KG1 (cell line): ENCODE data around the gene EPHA6.

Experiments used
- DNase-seq: peaks from one replicate; lab custom pipeline; 2025; lab: John Stamatoyannopoulos, UW

Gene EPHA6

DNA sequence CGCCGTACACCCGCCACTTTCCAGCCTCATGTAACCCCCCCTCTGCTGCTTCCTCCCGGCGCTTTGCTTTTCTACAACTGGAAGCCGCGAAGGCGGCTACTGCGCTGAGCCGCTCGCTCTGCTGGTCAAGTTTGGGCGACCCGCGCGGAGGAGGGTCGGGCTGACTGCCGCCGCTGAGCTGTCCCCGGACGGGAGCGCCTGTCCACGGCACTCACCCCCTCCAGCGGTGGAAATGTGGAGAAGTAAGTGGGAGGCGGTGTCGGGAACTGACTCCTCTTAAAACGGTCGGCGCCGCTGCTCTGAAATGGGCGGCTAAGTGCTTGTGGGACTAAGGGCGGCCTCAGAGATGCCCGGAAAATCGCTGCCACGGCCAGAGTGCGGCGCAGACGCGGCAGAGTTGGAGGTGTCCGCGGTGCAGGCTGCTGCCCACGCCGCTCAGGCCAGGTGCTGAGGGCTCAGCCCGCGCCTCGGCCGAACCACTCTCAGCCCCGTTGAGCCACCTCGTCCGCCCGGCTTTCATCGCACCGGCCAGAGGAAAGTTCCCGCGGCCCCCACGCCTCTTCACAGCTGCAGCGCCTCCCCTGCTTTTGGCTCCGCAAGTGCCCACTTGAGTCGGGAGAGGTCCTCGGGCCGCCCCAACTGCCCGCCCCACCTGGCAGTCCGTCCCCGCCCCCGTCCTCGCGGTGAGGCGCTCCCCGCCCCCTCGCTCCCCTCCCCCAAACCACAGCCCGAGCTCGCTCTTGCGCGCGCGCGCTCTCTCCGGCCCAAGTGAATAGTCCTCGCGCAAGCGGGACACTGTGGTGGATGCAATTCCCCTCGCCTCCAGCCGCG lies at the start of gene EPHA6:
TSS of gene EPHA6 (plus strand) at position 775 of the 831 bp plus-strand sequence.
- peak; percentile 5 for DNase-seq

DNA sequence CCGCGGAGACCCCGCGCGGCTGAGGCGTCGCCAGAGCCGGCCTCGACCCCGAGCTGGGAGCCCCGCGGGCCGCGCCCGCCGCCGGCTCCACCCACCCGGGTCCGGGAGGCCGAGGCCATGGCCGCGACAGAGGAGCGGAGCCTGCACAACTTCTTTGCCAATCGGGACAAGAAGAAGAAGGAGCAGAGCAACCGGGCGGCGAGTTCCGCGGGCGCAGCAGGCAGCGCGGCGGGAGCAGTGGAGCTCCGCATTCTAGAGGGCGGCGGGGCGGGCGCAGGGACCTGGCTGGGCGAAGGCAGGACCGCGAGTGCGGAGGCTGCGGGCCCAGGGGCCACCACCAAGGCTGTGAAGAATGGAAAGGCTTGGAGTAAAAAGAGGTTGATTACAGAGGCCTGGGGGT lies 37.6 kb upstream of the EPHA6 start:
- DNase-seq: no peak

DNA sequence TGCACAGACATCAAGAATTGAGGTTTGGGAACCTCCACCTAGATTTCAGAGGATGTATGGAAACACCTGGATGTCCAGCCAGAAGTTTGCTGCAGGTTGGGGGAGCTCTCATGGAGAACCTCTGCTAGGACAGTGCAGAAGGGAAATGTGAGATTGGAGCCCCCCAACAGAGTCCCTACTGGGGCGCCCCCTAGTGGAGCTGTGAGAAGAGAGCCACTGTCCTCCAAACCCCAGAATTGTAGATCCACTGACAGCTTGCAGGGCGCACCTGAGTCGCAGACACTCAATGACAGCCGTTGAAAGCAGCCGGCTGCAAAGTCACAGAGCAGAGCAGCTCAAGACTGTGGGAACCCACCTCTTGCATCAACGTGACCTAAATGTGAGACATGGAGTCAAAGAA lies 34.6 kb upstream of the EPHA6 start:
- no peak for DNase-seq

DNA sequence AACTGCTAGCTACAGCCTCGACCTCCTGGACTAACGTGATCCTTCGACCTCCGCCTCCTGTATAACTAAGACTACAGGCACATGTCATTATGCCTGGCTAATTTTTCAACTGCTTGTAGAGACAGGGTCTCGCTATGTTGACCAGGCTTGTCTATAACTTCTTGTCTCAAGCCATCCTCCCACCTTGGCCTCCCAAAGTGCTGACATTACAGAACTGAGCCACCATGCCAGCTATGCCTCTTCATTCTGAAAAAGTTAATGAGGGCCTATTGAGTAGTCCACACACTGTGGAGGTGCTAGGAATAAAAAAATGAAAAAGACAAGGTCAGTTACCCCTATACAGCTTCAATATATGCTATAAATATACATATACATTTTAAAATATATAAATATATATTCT lies 18.3 kb upstream of the EPHA6 start:
- no peak for DNase-seq

DNA sequence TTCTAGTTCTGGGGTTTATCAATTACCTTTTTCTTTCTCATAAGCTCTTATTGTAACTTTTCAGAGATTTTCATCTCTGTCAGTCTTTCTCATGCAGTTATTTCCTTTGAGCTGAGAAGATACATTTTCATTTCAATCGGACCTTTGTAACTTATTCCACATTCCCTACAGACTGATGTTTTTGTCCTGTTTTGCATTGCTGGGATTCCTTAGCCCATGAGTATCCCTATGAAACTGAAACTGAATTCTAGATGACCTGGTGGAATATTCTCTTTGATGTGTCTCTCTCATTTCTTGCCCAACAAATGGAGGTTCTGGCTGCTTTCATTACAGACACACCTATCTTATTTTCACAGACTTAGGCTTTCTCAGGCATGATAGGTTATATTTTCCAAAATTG lies 10.5 kb upstream of the EPHA6 start:
- DNase-seq: no peak

DNA sequence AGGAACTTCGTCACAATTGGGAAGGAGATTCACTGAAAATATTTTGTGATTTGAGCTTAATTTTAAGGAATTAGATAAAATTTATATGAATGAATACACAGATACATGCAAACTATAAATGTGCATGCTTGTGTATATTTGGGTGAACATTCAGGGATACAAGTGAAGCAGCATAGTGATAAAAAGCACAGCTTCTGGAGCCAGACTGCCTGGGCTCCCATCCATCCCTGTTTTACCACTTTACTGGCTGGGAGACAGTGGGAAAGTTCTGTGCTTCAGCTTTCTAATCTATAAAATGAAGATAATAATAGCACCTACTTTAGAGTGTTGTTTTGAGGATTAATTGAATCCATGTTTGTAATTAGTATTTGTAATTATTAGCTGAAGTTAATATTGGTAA lies 8.1 kb upstream of the EPHA6 start:
- DNase-seq: no peak

DNA sequence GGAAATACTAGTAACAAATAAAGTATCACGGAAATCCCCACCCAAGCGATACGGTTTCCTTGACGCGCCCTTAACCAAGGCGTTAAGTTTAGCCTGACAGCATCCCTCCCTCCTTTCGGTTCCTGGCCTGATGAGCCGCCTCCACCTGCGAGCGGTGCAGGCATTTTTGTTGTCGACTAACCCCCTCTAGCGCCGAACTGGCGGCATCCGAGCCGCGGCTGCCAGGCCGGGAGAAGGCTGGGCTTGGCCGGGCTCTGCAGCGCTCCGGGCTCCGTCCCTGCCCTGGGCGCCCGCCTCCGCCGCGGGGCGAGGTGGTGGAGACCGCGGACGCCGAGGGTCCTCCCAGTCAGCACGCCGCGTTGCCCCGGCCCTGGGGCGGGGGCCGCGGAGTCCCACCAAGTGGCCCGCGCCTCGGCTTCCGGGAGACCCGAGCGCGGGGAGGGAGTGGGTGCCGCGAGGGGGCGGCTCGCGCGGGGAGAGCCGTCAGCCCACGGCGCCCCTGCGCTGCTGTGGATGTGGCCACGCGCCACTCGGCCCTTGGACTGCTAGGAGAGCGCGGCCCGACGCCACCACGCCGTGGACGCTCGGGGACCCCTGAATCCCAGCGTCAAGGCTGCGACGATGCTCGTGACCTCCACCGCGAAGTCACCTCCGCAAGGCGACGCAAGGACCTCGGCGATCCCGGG lies 1.1 kb upstream of the EPHA6 start:
- DNase-seq: peak; percentile 20

DNA sequence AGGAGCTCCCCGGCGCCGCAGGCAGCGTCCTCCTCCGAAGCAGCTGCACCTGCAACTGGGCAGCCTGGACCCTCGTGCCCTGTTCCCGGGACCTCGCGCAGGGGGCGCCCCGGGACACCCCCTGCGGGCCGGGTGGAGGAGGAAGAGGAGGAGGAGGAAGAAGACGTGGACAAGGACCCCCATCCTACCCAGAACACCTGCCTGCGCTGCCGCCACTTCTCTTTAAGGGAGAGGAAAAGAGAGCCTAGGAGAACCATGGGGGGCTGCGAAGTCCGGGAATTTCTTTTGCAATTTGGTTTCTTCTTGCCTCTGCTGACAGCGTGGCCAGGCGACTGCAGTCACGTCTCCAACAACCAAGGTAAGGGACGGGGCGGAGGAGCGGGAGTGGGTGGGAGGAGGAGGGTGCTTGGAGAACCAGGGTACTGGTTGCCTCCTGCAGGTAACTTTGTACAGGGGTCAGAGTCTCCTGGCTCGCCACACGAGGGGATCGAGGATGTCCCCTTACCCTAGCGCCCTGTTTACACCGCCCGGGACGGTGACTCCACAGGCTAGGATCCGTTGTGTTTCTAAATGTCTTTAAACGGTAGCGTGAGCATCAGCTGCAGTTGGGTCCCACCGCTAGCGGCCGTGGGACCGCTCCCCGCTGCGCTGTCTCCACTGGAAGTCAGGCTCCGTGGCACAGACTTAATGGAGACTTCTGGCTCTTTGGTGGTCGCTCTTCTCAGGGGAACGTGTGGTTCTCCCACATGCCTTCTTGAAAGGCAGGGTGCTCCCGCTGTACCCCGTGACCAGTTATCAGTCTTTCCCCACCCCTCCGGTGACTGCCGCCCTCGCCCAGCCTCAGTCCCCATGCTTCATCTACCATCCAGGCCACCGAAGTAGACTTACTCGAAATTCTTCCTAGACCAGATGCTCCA lies 515 bp downstream of the EPHA6 start:
- no peak for DNase-seq

DNA sequence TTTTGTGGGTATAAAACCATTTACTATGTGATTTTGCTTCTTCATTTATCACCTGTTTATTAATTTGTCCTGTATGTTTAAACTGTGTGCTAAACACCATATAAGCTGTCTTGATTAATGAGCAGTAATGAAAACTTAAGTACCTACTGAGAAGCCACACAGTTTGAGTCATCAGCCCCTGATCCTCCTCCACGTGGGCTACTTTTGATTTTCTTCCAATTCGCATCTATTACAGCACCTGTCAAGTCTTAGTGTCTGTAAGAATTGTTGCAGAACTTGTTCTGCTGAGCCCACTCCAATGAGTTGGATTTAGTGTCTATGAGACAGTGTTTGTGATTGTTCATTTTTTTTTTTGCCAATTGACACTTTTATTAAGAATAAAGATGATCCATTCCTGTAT lies 16.8 kb downstream of the EPHA6 start:
- no peak for DNase-seq

DNA sequence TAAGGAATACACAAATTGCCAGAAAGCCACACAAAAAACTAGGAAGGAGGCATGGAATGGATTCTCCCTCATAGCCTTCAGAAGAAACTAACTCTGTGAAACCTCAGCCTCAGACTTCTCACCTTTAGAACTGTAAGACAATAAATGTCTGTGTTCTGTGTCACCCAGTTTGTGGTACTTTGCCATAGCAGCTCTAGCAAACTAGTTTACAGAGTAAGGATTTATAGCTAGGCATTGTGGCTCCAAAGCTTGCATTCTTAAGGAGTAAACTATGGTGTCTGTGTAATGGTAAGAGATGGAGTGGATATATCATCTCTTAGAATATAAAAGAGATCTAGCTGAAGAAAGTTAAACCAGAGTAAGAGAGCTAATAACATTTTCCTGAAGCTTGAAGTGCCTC lies 18.9 kb downstream of the EPHA6 start:
- DNase-seq: no peak

DNA sequence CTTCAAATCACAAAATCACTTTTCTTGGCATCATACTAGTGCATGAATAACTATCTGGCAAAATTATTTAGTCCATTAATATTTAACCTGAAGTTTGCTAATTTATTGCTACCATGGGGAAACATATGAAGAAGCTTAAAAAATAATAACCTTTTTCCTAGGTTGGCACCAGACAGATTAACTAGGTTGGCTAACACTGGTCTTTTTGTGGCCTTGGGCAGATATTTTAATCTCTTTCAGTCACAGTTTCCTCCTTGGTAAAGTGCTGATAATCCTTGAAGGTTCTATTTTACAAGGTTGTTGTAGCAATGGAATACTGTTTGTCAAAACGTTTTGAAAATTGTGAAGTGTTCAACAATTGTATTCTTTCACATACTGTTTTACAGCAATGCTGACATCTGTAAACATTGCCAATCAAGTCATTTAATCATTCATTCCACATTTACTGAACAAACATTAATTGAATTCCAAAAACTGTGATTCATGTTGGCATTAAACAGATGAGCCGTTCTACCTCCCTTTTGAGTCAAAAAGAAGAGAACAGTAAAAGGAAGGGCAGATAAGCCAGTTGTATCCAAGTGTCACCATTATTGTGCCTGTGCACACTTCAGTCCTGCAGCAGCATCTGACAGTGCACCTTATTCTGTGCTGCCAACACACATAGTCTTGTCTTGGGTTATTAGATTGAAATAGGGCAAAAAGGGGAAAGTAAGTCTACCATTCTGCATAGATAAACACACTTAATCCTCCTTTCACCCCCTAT lies 21.9 kb downstream of the EPHA6 start:
- no peak for DNase-seq

DNA sequence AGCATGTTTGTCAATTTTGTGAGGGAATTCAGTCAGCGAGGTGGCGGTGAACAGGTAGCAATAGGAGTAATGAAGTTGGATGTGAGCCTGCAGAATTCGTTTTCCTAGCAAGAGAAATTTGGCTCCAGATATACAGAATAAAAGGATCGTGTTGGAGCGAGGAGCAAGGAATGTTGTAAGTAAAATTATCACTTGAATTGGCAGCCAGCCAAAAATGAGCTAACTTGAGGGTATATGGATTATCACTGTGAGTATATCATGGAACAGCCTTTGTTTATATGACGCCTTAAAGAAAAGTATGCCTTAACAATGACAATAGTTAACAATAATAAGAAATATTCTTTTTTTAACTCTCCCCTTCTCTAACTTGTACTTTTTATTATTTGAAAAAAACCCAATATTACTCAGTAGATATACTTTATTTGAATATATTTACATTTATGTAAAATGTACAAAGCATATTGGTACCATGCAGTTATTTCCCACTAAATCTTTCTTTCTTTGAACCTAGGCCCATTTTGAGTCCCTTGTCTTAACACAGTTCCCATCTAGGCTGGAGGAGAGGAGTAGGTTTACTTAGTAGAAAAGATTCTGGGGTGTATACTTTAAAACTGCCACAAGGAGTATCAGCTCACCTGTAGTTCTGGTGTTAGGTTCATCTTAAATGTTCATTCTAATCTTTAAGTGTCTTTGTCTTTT lies 29.3 kb downstream of the EPHA6 start:
- DNase-seq: no peak

DNA sequence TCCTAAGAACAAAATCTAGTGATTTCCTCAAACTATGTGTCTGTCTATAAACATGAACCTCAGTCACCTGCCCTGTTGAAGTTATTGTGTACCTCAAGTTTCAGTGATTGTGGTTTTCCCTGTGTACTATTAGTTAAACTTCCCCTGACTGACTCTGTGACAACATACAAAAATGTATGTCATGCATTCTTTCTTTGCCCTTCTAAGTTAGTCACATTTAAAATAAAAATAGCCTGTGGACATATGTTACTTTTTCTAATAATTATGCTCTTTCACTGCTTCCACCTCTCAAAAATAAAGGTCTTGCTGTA lies 29.8 kb downstream of the EPHA6 start:
- no peak for DNase-seq

DNA sequence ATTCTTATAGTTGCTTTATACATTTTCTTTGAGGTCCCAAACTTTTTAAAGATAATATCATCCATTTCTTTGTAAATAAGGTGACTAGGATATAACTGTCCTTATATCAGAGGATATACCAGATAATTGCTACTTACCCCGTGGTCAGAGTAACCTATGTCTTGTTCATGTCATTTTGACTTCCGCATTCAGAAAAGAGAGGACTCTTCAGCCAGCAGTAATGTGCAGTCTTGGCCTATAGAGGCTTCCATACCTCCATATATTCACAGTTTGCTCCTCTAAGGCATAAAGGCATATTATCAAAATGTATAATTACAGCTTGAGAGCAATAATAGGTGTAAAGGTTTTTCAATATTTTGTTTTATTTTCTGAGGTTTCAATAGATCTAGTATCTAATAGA lies 38.5 kb downstream of the EPHA6 start:
- DNase-seq: no peak

DNA sequence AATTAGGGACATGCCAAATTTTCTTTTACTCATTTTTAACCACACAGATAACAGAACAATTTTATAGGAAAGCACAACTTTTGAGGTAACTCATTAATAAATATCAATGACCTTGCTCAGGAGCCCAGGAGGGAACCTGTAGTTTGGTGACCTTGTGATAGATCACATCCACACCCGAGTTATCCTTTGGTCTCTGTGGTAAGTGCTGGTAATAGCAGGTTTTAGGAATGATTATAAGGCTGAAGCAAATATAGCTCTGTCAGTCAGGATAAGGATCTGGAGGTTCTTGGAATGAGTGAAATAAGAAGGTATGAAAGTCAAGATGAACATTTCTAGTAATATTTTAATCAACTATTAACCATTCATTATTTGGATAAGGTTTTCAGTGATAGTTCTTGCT lies 46.5 kb downstream of the EPHA6 start:
- no peak for DNase-seq

DNA sequence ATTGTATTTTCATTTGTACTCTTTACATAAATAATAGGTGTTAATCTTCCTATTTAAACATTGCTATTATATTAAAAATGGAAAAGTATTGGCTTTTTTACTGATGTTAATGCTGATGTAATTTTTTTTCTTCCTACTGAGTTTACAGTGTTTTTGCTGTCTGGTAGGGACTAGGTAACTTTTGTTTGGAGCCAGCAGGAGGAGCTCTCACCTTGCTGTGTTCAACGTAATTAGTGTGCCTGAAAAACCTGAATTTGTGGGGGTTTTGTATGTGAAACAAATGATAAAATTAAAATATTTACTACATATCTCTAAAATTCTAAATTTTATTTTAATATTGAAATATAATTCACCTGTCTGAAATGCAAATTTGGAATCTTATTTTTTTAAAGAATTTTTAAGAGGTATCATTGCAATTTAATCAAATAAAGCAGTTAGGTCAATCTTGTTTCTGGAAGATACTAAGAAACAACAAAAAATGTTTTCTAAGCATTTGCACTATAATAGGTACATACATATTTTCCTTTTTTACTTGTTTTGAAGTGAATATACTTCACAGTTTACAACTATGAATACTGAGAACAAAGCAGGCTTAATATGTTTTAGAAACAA lies 48.8 kb downstream of the EPHA6 start:
- no peak for DNase-seq

DNA sequence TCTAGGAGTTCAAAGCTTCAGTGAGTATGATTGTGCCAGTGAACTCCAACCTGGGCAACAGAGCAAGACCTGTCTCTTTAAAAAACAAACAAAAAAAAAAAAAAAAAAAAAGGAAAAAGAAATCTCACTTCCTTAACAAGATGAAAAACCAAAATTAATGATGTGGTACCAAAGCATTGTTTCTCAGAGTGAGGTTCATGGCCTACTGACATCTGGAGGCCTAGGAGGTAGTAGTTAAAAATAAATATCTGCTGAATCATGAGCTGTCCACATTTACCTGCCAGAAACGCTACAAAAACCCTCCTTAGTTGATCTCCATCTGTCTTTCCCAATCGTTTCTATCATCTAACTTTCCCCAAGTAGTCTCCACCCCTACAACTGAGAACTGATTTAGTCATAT lies 51.2 kb downstream of the EPHA6 start:
- no peak for DNase-seq

DNA sequence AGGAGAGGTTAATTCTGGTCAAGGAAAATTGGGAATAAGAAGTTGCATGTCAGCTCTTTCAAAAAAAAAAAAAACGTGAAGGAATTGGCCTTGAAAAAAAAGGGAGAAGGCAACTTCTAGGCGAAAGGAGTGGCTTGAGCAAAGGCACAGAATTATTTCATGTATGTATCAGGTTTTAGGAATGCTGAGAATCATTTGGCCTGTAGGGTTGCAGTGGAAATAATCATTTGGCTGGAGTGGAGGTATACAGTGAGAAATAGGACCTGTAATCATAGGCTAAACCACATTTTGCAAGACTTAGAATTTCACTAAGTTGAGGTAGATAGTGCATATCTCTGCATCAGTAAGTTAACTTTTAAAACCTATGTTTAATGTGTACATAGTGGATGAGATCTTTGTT lies 54.9 kb downstream of the EPHA6 start:
- no peak for DNase-seq

DNA sequence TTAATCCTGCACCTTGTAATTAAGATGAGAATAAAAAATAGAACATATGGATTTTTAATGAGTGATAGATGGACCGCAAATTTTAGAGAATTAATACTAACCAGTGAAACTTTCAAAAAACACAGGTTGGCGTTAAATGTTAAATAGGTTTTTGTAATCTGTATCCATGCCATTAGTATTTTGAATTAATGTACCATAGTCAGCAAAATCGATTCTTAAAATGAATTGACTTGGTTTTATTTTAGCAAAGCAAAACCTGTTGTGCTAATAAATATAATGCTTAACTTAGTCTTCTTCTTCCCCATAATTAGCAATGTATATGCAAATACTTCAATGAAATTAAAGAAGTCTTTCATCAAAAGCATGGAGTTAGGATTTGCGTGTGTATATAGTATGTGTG lies 63.1 kb downstream of the EPHA6 start:
- no peak for DNase-seq

DNA sequence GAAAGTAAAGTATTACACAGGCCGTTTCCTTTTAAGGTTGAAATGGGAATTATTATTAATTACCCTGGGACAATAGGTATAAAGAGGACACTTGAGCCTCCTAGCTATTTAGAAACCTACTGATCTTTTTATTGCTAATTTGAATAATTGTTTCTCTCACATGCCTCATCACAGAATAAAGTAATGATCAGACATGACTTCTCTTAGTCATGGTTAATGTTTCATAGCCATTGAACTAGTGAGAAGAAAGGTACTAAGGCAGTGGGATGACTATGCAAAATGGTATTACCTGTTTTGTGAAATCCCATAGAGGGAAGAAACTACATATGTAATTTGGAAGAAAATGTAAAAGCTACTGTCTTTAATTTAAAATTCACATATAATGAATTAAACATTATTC lies 85.6 kb downstream of the EPHA6 start:
- DNase-seq: no peak

DNA sequence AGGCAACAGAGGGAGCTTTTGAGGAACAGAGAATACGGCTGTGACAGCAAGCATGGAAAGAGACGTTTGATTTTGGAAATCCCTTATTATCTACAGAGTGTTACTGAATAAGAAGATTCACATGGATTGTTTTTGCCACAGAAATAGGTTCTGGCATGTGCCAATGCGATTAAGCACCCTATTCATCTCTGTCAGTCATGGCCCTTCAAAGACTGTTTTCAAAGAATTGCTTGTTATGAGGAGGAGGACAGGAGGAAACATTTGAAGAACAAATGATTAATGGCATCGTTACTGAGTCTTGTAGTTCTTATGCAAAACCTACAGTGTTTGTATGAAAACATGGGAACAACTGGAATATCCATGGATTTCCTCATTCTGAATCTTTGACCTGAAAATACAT lies 86.2 kb downstream of the EPHA6 start:
- DNase-seq: no peak
